Measurements from ENCODE around the gene MYO19. TPM values are rescaled to one million over a fixed set of nuclear protein-coding genes. Genes with fewer than 3 reads are reported as not detected.

The MYO19 gene
- total RNA-seq, 1 experiment from 2014 or later: 167 TPM

GRCh38 chr17:36469733-36470132, 64.9 kb downstream of the MYO19 start:
- ChIA-PET CTCF (interaction anchor here (0.7 kb wide), 1 partner anchor 730 kb away, joined by 3 read pairs; no protein-coding TSS in a partner anchor), RAD21 (ENCODE audit: low non-redundant PET in 1 of 2, low total read pairs in 2 of 2, uncharacterized antibody in 2 of 2, unreplicated experiment in 2 of 2) (no interaction called here), POLR2A (no interaction called here)
- Histone ChIP-seq H3K4me1 (ENCODE audit: control insufficient read depth in 1 of 2, insufficient read depth in 2 of 2, low read length in 2 of 2) (no peaks in the 10 kb centered on the region), H3K9ac (ENCODE audit: low read length) (no peak overlapping the region), H3K27me3 (ENCODE audit: insufficient read depth, low read length) (peaks cover 63% of the 10 kb centered on the region), H3K4me3 (replicated peaks in 1 of 2; ENCODE audit: low read depth in 1 of 2, low read length in 2 of 2) (no peak overlapping the region), H2AFZ (ENCODE audit: low read depth, low read length, poor library complexity, severe bottlenecking) (no peak overlapping the region), H3K4me2 (ENCODE audit: low read length) (no peak overlapping the region), H3K9me3 (ENCODE audit: control insufficient read depth in 1 of 2, insufficient read depth in 1 of 2, low read depth in 1 of 2, low read length in 2 of 2) (no peaks in the 10 kb centered on the region), H3K27ac (ENCODE audit: low read depth, low read length) (no peak overlapping the region), H3K9me2 (ENCODE audit: insufficient read depth) (no peaks in the 10 kb centered on the region), H3K36me3 (ENCODE audit: control insufficient read depth in 1 of 2, insufficient read depth in 2 of 2, low read length in 2 of 2) (no peaks in the 10 kb centered on the region; a peak in 1 of 4 replicates), H4K20me1 (ENCODE audit: insufficient read depth) (no peaks in the 10 kb centered on the region), H3K79me2 (ENCODE audit: insufficient read depth, low read length) (no peaks in the 10 kb centered on the region)
- intact Hi-C loops (cut with micrococcal nuclease): no loop called here
- no peak for ATAC-seq
- TF ChIP-seq ZBTB33 (IDR thresholded peaks at IDR 0.05; ENCODE audit: extremely low read depth, insufficient replicate concordance, low read length): no peak
- TF ChIP-seq SIN3A (IDR thresholded peaks at IDR 0.05; ENCODE audit: low read depth): no peak
- TF ChIP-seq ZNF274 (IDR thresholded peaks at IDR 0.05; ENCODE audit: low read depth, low read length): no peak
- TF ChIP-seq MAX (IDR thresholded peaks at IDR 0.05): no peak
- TF ChIP-seq POLR2AphosphoS5 (IDR thresholded peaks at IDR 0.05; ENCODE audit: low read depth, low read length): no peak
- TF ChIP-seq EZH2 (IDR thresholded peaks at IDR 0.05): no peak
- TF ChIP-seq ZFX (IDR thresholded peaks at IDR 0.05): no peak
- DNase-seq (ENCODE audit: low read depth, low spot score): no peak
- BruUV-seq (replicated peaks): no TSS peak

Data from HCT116 (cell line).